HG02970 (cell line): ENCODE measurements around the gene CASK.

ENCODE experiments used
- ATAC-seq: cut with Tn5 transposase; IDR thresholded peaks from one replicate; pipeline ENCODE4 v1.9.1; 2021; ENCODE audit warnings: mild to moderate bottlenecking, moderate library complexity, moderate number of reproducible peaks; ENCODE audit not compliant: unreplicated experiment, low FRiP score

CASK gene

GRCh38 chrX:41837270-41837944, 85.9 kb downstream of the CASK start:
- no peak for ATAC-seq

DNA sequence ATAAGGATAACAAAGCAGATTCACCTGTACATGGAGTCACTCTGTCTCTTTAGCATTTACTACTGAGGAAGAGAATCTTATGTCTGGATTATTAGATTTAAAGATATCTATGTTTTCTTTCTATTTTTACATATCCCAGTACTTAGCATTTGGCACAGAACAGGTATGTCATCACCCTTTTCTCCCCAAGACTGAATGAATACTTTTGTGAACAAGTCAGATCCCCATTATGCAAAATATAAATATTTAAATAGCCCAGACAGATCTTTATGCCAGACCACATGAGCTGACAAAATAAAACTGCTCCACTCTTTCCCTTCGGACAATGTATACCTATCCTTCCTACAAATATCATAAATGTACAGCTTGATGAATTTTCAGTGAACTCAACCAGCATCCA, 94.5 kb downstream of the CASK start:
- no peak for ATAC-seq

- ATAC-seq, result no peak
Observed at GRCh38 chrX:41827886-41828285, 95.5 kb downstream of the CASK start.

- no peak for ATAC-seq
Observed at GRCh38 chrX:41825796-41826195, 97.6 kb downstream of the CASK start.

DNA sequence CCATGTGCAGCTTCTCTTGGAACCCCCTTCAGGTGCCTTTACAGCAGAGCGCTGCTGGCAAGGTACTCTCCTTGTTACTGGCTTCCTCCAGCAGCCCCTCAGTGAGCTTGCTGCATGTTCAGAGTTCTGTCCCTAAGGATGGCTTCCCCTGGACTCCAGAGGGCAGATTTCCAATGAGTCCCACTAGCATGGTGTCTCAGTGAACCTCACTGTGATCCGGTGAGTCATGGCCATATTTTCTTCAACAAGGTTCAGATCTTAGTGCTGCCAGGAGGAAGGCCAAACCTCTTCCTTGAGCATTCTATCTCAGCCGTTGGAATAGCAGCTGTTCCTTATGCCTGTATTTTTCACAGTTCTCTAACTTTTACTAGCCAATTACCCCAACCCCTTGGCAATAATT, 98.8 kb downstream of the CASK start:
- no peak for ATAC-seq

DNA sequence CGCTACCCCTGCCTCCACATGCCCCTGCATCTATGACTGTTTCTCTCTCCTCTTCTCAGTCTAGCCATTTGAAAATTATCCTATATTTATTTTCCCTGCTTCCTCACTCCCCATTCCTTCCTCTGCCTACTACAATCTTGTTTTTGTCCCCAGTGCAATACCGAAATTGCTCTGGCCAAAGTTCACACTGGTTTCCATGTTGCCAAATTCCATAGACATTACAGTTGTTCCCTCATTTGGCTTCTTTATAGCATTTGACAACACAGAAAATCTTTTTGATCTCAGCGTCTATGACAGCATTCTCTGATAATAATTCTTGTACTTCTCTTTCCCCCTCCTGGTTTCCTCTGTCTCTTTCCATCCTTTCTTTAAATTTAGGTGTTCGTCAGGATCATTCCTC, 100.0 kb downstream of the CASK start:
- no peak for ATAC-seq

GRCh38 chrX:41822892-41823291, 100.5 kb downstream of the CASK start:
- ATAC-seq, result no peak

- ATAC-seq, result no peak
Observed at GRCh38 chrX:41808047-41808446, 115.3 kb downstream of the CASK start.

GRCh38 chrX:41802958-41803357, 120.4 kb downstream of the CASK start:
- no peak for ATAC-seq

- no peak for ATAC-seq
Observed at GRCh38 chrX:41799661-41800060, 123.7 kb downstream of the CASK start.

- ATAC-seq, result no peak
Observed at GRCh38 chrX:41796577-41796976, 126.8 kb downstream of the CASK start.

DNA sequence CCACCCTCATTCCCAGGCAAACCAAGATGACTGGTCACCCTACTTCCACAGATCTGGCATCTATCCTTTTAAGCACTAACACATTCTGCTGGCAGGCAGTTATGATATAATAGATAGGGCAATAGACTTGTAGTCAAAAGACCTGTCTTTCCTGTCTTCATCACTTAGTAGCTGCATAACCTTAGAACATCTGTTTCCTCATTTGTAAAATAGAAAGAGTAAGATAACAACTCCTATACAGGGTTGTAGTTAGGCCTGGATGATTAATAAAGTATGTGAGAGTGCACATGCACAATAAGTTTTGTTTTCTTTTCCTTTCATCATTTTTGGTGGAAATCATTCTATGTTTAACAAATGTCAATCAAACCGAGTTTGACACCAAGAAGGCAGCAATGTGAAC, 127.3 kb downstream of the CASK start:
- no peak for ATAC-seq

- ATAC-seq, result no peak
Observed at GRCh38 chrX:41789374-41789773, 134.0 kb downstream of the CASK start.

DNA sequence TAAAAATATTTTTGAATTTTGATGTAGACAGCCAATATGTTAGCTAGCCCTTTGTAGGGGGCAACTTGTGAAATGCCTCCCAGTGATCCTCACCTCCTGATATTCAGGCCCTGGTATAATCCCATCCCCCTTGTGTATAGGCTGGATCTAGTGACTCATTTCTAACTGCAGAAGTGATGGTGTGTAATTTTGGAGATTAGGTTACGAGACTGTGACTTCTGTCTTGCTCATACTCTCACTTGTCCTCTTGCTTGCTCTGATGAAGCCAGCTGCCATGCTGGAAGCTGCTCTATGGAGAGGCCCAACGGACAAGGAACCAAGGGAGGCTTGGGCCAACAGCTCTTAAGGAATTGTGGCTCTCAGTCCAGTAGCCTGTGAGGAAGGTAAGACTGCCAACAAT, 137.7 kb downstream of the CASK start:
- no peak for ATAC-seq

GRCh38 chrX:41781500-41781899, 141.9 kb downstream of the CASK start:
- no peak for ATAC-seq

- no peak for ATAC-seq
Observed at GRCh38 chrX:41779941-41780340, 143.4 kb downstream of the CASK start.

- ATAC-seq, result no peak
Observed at GRCh38 chrX:41779030-41779564, 144.3 kb downstream of the CASK start.

- ATAC-seq, result no peak
Observed at GRCh38 chrX:41761702-41762101, 161.7 kb downstream of the CASK start.

GRCh38 chrX:41761169-41761568, 162.2 kb downstream of the CASK start:
- no peak for ATAC-seq

DNA sequence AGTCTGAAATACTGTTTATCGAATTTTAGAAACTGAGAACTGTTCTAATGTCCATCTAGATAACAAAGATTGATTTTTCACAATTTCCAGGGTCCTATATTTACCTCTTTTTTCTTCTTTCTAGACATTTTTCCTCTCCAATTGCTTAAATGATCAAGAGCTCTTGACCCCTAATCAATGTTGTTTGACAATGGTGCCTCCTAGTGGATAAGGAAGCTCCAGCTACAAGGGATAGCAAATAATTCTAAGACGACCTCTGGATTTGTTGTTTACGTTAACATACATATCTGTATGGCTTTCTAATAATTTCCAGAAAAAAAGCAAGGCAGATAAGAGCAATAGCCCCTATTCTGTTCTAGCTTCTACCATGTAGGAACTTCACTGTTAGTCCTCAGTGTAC, 163.5 kb downstream of the CASK start:
- ATAC-seq, result no peak

- ATAC-seq, result no peak
Observed at GRCh38 chrX:41758401-41758800, 165.0 kb downstream of the CASK start.

DNA sequence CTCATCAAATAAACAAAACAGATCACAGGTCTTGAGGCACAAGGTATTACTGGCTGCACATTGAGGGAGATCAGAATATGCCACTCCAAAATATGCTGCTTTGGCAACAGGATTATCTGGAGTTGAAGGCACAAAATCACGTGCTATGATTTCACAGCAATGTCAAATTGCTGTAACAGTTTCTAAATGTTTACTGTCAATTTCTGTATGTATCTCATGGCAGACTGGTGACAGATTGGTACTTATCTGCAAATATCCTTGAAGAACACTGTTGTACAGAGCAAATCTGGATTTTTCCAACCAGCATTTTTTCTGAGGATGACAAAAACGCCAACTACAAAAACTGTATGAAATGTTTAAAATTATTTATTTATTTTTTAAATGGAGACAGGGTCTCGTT, 172.6 kb downstream of the CASK start:
- ATAC-seq, result no peak

DNA sequence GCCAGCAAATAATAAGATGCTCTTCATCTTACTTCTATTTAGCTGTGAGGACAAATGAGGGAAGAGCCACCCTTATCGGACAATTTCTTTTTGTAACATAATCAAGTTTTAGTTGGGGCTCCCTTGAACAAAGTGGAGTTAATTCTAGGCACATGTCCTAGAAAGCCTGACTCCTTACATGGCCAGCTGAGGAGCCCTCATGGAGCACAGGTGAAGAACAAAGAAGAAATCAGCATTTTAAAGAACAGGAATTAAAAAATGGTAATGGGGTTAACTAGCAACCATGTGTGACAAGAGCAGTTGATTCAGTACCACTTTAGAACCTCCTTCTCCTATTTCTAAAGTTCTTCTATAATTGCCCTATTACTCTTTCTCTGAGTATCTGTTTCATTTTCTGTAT, 183.5 kb downstream of the CASK start:
- ATAC-seq, result no peak
